SK-N-SH treated with all-trans-retinoic acid at 6 μM for 48 hours (cell line): Measurements from ENCODE around the gene NEDD4.

Source experiments
- ATAC-seq: fragments of 200-7000 bp; cut with Tn5 transposase; 3 replicates; pipeline ENCODE4 v1.9.1; 2020; ENCODE audit warnings: mild to moderate bottlenecking, moderate library complexity
- BACH2 ChIP-seq: fragments of 250-450 bp; sonication (Bioruptor Pico); IDR thresholded peaks from 2 replicates; pipeline ENCODE4 v1.9.0; 2021; ENCODE audit warnings: mild to moderate bottlenecking, borderline replicate concordance
- CSDC2 ChIP-seq: fragments of 250-450 bp; sonication (Bioruptor Pico); IDR thresholded peaks from 2 replicates; pipeline ENCODE4 v1.5.0; 2020; ENCODE audit warnings: mild to moderate bottlenecking, moderate library complexity
- GLIS3 ChIP-seq: fragments of 250-450 bp; sonication (Bioruptor Pico); IDR thresholded peaks from 2 replicates; pipeline ENCODE4 v1.5.0; 2020; ENCODE audit warnings: mild to moderate bottlenecking, moderate library complexity
- ISL1 ChIP-seq: fragments of 250-450 bp; sonication (Bioruptor Pico); IDR thresholded peaks from 2 replicates; pipeline ENCODE4 v2.1.2; 2022; ENCODE audit warnings: mild to moderate bottlenecking, moderate library complexity
- OSR1 ChIP-seq: fragments of 250-450 bp; sonication (Bioruptor Pico); IDR thresholded peaks from 2 replicates; pipeline ENCODE4 v1.8.0; 2022; ENCODE audit warnings: moderate library complexity, mild to moderate bottlenecking, inconsistent platforms
- RARB ChIP-seq: fragments of 250-450 bp; sonication (Bioruptor Pico); IDR thresholded peaks from 2 replicates; pipeline ENCODE4 v1.8.0; 2021; ENCODE audit warnings: mild to moderate bottlenecking, moderate library complexity
- SNAI2 ChIP-seq: fragments of 250-450 bp; sonication (Bioruptor Pico); IDR thresholded peaks from 2 replicates; pipeline ENCODE4 v1.5.0; 2020; ENCODE audit warnings: mild to moderate bottlenecking, moderate library complexity
- TCF4 ChIP-seq: fragments of 250-450 bp; sonication (Bioruptor Pico); IDR thresholded peaks from 2 replicates; pipeline ENCODE4 v1.8.0; 2021; ENCODE audit warnings: mild to moderate bottlenecking, moderate library complexity, borderline replicate concordance
- ZFP3 ChIP-seq: fragments of 250-450 bp; sonication (Bioruptor Pico); IDR thresholded peaks from 2 replicates; pipeline ENCODE4 v1.5.0; 2020; ENCODE audit warnings: mild to moderate bottlenecking, moderate library complexity
- ZFP30 ChIP-seq: fragments of 450-650 bp; formaldehyde crosslinking; IDR thresholded peaks from 2 replicates; pipeline ENCODE4 v1.5.0; 2022; ENCODE audit warnings: mild to moderate bottlenecking, moderate library complexity
- ZNF565 ChIP-seq: fragments of 450-650 bp; formaldehyde crosslinking; conservative IDR thresholded peaks from 2 replicates; pipeline ENCODE4 v1.5.0; 2020; ENCODE audit warnings: low read depth, mild to moderate bottlenecking, moderate library complexity
- ZNF70 ChIP-seq: fragments of 450-650 bp; formaldehyde crosslinking; IDR thresholded peaks from 2 replicates; pipeline ENCODE4 v1.5.0; 2020; ENCODE audit warnings: mild to moderate bottlenecking, moderate library complexity
- ZNF8 ChIP-seq: fragments of 450-650 bp; formaldehyde crosslinking; IDR thresholded peaks from 2 replicates; pipeline ENCODE4 v1.5.0; 2020; ENCODE audit warnings: mild to moderate bottlenecking, moderate library complexity
- TF ChIP-seq, protein P1 (sequence below): fragments of 250-450 bp; sonication (Bioruptor Pico); IDR thresholded peaks from 2 replicates; pipeline ENCODE4 v1.8.0; 2021; ENCODE audit warnings: low read depth, mild to moderate bottlenecking, moderate library complexity, borderline replicate concordance
- TF ChIP-seq, protein P2 (sequence below): fragments of 250-450 bp; sonication (Bioruptor Pico); IDR thresholded peaks from 2 replicates; pipeline ENCODE4 v1.5.1; 2021; ENCODE audit warnings: mild to moderate bottlenecking, moderate library complexity
- TF ChIP-seq, protein P3 (sequence below): fragments of 250-450 bp; sonication (Bioruptor Pico); IDR thresholded peaks from 2 replicates; pipeline ENCODE4 v1.5.0; 2020; ENCODE audit warnings: mild to moderate bottlenecking, moderate library complexity
- TF ChIP-seq, protein P4 (sequence below): fragments of 250-450 bp; sonication (Bioruptor Pico); IDR thresholded peaks from 2 replicates; pipeline ENCODE4 v1.8.0; 2020; ENCODE audit warnings: mild to moderate bottlenecking, moderate library complexity, borderline replicate concordance

Gene NEDD4

DNA sequence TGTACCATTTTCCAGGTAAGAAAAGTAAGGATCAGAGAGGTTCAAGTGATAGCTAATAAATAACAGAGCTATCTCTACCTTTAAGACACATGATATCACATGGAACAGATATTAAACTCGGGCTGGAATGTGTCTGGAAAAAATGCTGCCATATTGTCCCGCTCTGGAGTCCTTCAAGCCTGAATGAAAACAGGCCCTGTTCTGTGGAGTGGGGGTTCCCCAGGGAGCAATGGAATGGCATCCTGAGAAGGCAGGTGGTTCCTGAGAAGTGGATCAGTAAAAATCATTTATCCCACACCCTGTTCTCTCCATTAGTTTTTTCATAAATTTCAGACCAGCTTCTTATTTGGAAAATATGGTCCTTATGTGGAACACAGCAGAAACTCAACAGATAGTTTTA is 193.2 kb downstream of the NEDD4 start (continued):
- TF ChIP-seq ZNF70 (CRISPR knock-in tag) (no peak), ZFP30 (CRISPR knock-in tag) (no peak), RARB (CRISPR knock-in tag) (no peak)
- TF ChIP-seq, protein P1, sequence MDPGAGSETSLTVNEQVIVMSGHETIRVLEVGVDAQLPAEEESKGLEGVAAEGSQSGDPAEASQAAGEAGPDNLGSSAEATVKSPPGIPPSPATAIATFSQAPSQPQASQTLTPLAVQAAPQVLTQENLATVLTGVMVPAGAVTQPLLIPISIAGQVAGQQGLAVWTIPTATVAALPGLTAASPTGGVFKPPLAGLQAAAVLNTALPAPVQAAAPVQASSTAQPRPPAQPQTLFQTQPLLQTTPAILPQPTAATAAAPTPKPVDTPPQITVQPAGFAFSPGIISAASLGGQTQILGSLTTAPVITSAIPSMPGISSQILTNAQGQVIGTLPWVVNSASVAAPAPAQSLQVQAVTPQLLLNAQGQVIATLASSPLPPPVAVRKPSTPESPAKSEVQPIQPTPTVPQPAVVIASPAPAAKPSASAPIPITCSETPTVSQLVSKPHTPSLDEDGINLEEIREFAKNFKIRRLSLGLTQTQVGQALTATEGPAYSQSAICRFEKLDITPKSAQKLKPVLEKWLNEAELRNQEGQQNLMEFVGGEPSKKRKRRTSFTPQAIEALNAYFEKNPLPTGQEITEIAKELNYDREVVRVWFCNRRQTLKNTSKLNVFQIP (CRISPR knock-in tag), result no peak

DNA sequence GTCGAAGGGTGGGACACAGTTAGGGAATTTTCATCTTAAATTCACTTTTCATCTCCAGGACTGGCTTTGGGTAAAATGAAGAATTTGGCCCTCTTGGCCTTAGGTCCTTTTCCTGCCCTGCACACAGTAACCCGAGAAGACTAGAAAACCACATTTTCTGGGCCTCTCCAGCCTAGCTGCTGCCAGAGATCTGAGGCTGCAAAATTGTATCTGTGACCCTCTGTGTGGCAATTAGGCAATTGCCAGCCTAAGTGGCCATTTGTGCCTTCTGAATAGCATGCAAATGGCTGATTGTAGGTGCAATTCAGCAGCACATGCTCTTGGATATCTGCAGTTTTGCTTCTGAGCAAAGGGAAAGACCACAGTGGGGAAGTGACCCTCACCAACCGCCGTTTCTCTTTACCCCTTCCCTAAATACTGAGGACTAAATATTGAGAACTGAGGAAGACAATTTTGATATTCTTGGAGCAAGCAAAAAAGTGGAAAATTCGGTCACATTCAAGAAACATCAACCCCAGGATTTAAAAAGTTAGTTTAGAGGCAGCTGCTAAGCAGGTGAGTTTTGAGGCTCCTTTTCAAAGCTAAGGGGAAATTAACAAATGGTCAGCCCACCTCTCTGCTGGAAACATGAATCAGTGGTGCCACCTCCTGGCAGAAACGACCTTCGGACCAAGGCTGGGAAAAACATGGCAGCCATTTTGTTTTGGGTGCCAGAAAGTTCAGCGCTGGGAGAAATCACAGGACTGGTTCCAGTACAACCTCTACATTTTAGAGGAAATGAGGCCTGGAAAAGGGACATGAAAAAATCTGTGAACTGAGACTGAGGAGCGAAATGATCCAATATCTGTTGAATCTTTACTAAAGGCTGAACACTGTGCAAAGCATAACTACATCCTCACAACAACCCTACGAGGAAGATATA is 193.9 kb downstream of the NEDD4 start:
- ATAC-seq, result peak; percentile 87
- TF ChIP-seq OSR1 (no peak), ZNF70 (CRISPR knock-in tag) (no peak), SNAI2 (CRISPR knock-in tag) (no peak), GLIS3 (CRISPR knock-in tag) (no peak), BACH2 (CRISPR knock-in tag) (no peak), ISL1 (no peak), RARB (CRISPR knock-in tag) (no peak), ZNF565 (CRISPR knock-in tag) (no peak), ZFP30 (CRISPR knock-in tag) (no peak)
- TF ChIP-seq, protein P2, sequence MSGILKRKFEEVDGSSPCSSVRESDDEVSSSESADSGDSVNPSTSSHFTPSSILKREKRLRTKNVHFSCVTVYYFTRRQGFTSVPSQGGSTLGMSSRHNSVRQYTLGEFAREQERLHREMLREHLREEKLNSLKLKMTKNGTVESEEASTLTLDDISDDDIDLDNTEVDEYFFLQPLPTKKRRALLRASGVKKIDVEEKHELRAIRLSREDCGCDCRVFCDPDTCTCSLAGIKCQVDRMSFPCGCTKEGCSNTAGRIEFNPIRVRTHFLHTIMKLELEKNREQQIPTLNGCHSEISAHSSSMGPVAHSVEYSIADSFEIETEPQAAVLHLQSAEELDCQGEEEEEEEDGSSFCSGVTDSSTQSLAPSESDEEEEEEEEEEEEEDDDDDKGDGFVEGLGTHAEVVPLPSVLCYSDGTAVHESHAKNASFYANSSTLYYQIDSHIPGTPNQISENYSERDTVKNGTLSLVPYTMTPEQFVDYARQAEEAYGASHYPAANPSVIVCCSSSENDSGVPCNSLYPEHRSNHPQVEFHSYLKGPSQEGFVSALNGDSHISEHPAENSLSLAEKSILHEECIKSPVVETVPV (CRISPR knock-in tag), result no peak
- TF ChIP-seq, protein P3, sequence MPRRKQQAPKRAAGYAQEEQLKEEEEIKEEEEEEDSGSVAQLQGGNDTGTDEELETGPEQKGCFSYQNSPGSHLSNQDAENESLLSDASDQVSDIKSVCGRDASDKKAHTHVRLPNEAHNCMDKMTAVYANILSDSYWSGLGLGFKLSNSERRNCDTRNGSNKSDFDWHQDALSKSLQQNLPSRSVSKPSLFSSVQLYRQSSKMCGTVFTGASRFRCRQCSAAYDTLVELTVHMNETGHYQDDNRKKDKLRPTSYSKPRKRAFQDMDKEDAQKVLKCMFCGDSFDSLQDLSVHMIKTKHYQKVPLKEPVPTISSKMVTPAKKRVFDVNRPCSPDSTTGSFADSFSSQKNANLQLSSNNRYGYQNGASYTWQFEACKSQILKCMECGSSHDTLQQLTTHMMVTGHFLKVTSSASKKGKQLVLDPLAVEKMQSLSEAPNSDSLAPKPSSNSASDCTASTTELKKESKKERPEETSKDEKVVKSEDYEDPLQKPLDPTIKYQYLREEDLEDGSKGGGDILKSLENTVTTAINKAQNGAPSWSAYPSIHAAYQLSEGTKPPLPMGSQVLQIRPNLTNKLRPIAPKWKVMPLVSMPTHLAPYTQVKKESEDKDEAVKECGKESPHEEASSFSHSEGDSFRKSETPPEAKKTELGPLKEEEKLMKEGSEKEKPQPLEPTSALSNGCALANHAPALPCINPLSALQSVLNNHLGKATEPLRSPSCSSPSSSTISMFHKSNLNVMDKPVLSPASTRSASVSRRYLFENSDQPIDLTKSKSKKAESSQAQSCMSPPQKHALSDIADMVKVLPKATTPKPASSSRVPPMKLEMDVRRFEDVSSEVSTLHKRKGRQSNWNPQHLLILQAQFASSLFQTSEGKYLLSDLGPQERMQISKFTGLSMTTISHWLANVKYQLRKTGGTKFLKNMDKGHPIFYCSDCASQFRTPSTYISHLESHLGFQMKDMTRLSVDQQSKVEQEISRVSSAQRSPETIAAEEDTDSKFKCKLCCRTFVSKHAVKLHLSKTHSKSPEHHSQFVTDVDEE (CRISPR knock-in tag), result no peak
- TF ChIP-seq, protein P1 (CRISPR knock-in tag), result no peak
- TF ChIP-seq, protein P4, sequence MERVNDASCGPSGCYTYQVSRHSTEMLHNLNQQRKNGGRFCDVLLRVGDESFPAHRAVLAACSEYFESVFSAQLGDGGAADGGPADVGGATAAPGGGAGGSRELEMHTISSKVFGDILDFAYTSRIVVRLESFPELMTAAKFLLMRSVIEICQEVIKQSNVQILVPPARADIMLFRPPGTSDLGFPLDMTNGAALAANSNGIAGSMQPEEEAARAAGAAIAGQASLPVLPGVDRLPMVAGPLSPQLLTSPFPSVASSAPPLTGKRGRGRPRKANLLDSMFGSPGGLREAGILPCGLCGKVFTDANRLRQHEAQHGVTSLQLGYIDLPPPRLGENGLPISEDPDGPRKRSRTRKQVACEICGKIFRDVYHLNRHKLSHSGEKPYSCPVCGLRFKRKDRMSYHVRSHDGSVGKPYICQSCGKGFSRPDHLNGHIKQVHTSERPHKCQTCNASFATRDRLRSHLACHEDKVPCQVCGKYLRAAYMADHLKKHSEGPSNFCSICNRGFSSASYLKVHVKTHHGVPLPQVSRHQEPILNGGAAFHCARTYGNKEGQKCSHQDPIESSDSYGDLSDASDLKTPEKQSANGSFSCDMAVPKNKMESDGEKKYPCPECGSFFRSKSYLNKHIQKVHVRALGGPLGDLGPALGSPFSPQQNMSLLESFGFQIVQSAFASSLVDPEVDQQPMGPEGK (CRISPR knock-in tag), result no peak
- TF ChIP-seq, all 23 proteins: peak for 0

DNA sequence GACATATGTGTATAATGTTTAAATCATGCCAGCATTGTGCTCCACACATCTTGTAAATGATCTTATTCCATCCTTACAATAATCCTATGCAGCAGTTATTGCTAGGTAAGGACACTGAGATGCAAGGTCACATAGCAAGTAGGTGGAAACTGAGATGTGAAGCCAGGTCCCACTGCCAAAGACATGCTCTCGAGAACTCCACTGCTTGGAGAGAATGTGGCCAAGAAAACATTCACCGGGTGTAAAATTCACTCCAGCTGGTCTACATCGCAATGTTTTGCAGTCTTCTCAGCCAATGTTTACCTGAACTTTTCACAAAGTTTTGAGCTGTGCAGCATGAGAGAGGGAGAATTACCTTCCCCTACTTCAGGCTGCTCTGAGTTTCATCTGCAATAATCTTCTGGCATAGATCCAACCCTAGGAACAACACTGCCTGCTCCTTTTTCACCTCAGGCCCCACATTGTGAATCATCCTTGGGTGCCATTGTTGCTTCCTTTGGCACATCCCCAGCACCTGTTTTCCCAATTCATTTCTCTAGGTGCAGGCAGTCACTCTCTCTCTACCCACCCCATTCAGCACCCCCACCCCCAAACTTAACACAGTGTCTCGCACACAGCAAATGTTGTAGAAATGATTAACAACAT is 197.0 kb downstream of the NEDD4 start:
- TF ChIP-seq CSDC2 (CRISPR knock-in tag) (no peak), ZNF565 (CRISPR knock-in tag) (no peak), BACH2 (CRISPR knock-in tag) (no peak), ZFP3 (no peak), TCF4 (CRISPR knock-in tag) (no peak), ZNF8 (CRISPR knock-in tag) (no peak)
- TF ChIP-seq, protein P3 (CRISPR knock-in tag), result no peak
- TF ChIP-seq, protein P4 (CRISPR knock-in tag), result no peak
- ATAC-seq, result no peak
